Measurements from ENCODE around the gene ZNF804A.

ZNF804A gene

DNA sequence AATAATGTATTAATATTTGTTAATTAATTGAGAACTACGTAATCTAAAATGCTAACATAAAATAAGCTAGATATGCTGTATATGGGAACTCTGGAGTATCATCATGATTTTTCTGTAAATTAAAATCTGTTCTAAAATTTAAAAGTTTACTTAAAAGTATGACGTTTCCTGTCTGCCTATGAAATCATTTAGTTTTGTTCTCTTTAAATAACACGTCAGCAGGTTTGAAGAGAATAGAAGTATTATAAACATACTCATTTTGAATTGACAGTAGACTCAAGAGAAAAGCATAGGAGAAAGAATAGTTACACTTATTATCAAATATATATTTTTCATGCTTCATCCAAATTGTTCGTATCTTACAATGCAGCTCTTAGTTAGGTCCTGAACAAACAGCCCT lies 19.1 kb upstream of the ZNF804A start:
- no peaks in the 10 kb centered on the region for H3K9me2 ChIP-seq (replicated peaks; ENCODE audit: control insufficient read depth, low read length)
- H3K4me2 ChIP-seq (ENCODE audit: low read length): no peak overlapping the region
- no peaks in the 10 kb centered on the region for H4K20me1 ChIP-seq (ENCODE audit: control insufficient read depth, insufficient read depth, low read depth, low read length)
- no peaks in the 10 kb centered on the region for H3K36me3 ChIP-seq (ENCODE audit: control insufficient read depth, low read length)
- H3K4me3 ChIP-seq (ENCODE audit: low read length): no peak overlapping the region
- H3K79me2 ChIP-seq (ENCODE audit: control insufficient read depth, low read length): no peaks in the 10 kb centered on the region
- TF ChIP-seq, protein P1, sequence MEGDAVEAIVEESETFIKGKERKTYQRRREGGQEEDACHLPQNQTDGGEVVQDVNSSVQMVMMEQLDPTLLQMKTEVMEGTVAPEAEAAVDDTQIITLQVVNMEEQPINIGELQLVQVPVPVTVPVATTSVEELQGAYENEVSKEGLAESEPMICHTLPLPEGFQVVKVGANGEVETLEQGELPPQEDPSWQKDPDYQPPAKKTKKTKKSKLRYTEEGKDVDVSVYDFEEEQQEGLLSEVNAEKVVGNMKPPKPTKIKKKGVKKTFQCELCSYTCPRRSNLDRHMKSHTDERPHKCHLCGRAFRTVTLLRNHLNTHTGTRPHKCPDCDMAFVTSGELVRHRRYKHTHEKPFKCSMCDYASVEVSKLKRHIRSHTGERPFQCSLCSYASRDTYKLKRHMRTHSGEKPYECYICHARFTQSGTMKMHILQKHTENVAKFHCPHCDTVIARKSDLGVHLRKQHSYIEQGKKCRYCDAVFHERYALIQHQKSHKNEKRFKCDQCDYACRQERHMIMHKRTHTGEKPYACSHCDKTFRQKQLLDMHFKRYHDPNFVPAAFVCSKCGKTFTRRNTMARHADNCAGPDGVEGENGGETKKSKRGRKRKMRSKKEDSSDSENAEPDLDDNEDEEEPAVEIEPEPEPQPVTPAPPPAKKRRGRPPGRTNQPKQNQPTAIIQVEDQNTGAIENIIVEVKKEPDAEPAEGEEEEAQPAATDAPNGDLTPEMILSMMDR (IDR thresholded peaks at IDR 0.05; ENCODE audit: low read depth, low read length, poor library complexity, severe bottlenecking): no peak
- TF ChIP-seq EZH2phosphoT487 (IDR thresholded peaks at IDR 0.05; ENCODE audit: borderline replicate concordance, low read length): no peak
- no peaks in the 10 kb centered on the region for H3K9me3 ChIP-seq (ENCODE audit: control insufficient read depth, insufficient read depth, low read length)
- no peak overlapping the region for H3K27ac ChIP-seq (ENCODE audit: low read depth, low read length)
- H3K4me1 ChIP-seq (ENCODE audit: control insufficient read depth, low read length): no peaks in the 10 kb centered on the region
- no peaks in the 10 kb centered on the region for H3K27me3 ChIP-seq (ENCODE audit: control insufficient read depth, low read length)
- H3F3A ChIP-seq (ENCODE audit: control insufficient read depth, insufficient read depth): no peaks in the 10 kb centered on the region

DNA sequence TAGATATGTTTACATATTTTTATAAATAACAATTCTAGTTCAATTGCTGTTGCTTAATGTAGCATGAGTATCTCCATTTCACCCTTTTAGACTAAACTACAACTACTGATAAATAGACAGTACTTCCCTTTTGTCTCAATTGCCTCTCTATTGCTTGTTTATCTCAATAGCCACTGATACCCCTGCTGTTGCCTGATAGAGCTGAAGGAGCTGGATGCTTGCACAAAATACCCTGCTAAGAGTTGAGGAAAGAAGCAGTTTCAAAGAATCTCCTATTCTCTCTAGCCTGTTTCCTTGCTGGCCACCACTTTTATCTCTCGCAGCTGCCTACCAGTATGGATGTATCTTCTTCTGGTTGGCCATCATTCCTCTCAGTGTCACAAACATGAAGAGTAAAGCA lies 16.9 kb upstream of the ZNF804A start:
- Histone ChIP-seq H3K9me3 (ENCODE audit: control insufficient read depth, insufficient read depth, low read length) (no peaks in the 10 kb centered on the region), H4K20me1 (ENCODE audit: control insufficient read depth, insufficient read depth, low read depth, low read length) (no peaks in the 10 kb centered on the region)

DNA sequence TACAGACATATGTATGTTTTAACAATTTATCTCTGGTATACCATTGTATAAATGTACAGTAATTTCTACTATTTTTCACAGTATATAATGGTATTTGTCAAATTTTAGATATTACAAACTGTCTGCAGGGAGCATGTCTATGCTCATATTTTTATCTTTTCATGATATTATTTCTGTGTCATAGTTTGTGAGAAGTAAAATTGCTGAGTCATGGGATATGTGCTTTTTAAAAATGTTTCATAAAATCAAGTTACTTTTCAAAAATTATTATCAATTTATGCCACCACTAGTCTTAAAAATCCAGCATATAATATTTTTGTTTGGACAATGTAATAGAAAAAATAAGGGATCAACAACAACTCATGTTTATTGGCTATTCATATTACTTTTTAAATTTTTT lies 9.1 kb upstream of the ZNF804A start:
- no peaks in the 10 kb centered on the region for H3K79me2 ChIP-seq (ENCODE audit: control insufficient read depth, low read length)
- no peaks in the 10 kb centered on the region for H4K20me1 ChIP-seq (ENCODE audit: control insufficient read depth, insufficient read depth, low read depth, low read length)
- no peaks in the 10 kb centered on the region for H3K9me2 ChIP-seq (replicated peaks; ENCODE audit: control insufficient read depth, low read length)
- H3K4me1 ChIP-seq (ENCODE audit: control insufficient read depth, low read length): no peaks in the 10 kb centered on the region
- H3F3A ChIP-seq (ENCODE audit: control insufficient read depth, insufficient read depth): no peaks in the 10 kb centered on the region
- no peak overlapping the region for H3K27ac ChIP-seq (ENCODE audit: low read depth, low read length)
- H3K36me3 ChIP-seq (ENCODE audit: control insufficient read depth, low read length): no peaks in the 10 kb centered on the region
- H3K4me2 ChIP-seq (ENCODE audit: low read length): no peak overlapping the region
- H3K27me3 ChIP-seq (ENCODE audit: control insufficient read depth, low read length): no peaks in the 10 kb centered on the region
- no peak overlapping the region for H3K4me3 ChIP-seq (ENCODE audit: low read length)
- TF ChIP-seq EZH2phosphoT487 (IDR thresholded peaks at IDR 0.05; ENCODE audit: borderline replicate concordance, low read length): no peak
- TF ChIP-seq, protein P1 (IDR thresholded peaks at IDR 0.05; ENCODE audit: low read depth, low read length, poor library complexity, severe bottlenecking): no peak
- H3K9me3 ChIP-seq (ENCODE audit: control insufficient read depth, insufficient read depth, low read length): no peaks in the 10 kb centered on the region; the same call in 1 of the 2 replicates

More for the DNA sequence above, 16.9 kb upstream of the ZNF804A start:
- Histone ChIP-seq H3F3A (ENCODE audit: control insufficient read depth, insufficient read depth) (no peaks in the 10 kb centered on the region), H3K4me1 (ENCODE audit: control insufficient read depth, low read length) (no peaks in the 10 kb centered on the region), H3K36me3 (ENCODE audit: control insufficient read depth, low read length) (no peaks in the 10 kb centered on the region), H3K79me2 (ENCODE audit: control insufficient read depth, low read length) (no peaks in the 10 kb centered on the region), H3K27ac (ENCODE audit: low read depth, low read length) (no peak overlapping the region), H3K4me3 (ENCODE audit: low read length) (no peak overlapping the region), H3K9me2 (replicated peaks; ENCODE audit: control insufficient read depth, low read length) (no peaks in the 10 kb centered on the region), H3K27me3 (ENCODE audit: control insufficient read depth, low read length) (no peaks in the 10 kb centered on the region), H3K4me2 (ENCODE audit: low read length) (no peak overlapping the region)
- TF ChIP-seq EZH2phosphoT487 (IDR thresholded peaks at IDR 0.05; ENCODE audit: borderline replicate concordance, low read length): no peak
- TF ChIP-seq, protein P1 (IDR thresholded peaks at IDR 0.05; ENCODE audit: low read depth, low read length, poor library complexity, severe bottlenecking): no peak
